WTC11 (cell line): Measurements from ENCODE around the gene UQCR11. TPM values are rescaled to one million over a fixed set of nuclear protein-coding genes. Genes with fewer than 3 reads are reported as not detected.

ENCODE experiments used
- ATAC-seq: fragments of 200-7000 bp; cut with Tn5 transposase; 2 replicates; pipeline ENCODE4 v1.10.0; 2021; ENCODE audit warnings: mild to moderate bottlenecking, moderate library complexity
- CTCF ChIA-PET: fragments of 300-600 bp; sonication (Branson Sonifier 250); formaldehyde crosslinking; loops from one replicate; lab custom pipeline; 2021; ENCODE audit warnings: antibody characterized with exemption; lab: Charles Lee
- POLR2A ChIA-PET: fragments of 350-600 bp; sonication (Branson Sonifier 250); formaldehyde crosslinking; loops from one replicate; lab custom pipeline; 2021; ENCODE audit warnings: antibody characterized with exemption; lab: Charles Lee
- DNase-seq: peaks from one replicate; pipeline ENCODE4 v3.0.0; 2021; ENCODE audit warnings: low spot score
- H3K27ac Mint-ChIP-seq: 2 replicates; pipeline ENCODE4 v1.8.0; 2021; ENCODE audit warnings: mixed read lengths
- H3K27me3 Mint-ChIP-seq: 2 replicates; pipeline ENCODE4 v1.8.0; 2021; ENCODE audit warnings: low read depth, mild to moderate bottlenecking, moderate library complexity, mixed read lengths
- H3K36me3 Mint-ChIP-seq: 2 replicates; pipeline ENCODE4 v1.8.0; 2021; ENCODE audit warnings: mixed read lengths
- H3K4me1 Mint-ChIP-seq: 2 replicates; pipeline ENCODE4 v1.8.0; 2022; ENCODE audit warnings: mixed read lengths
- H3K4me3 Mint-ChIP-seq: 2 replicates; pipeline ENCODE4 v1.8.0; 2021; ENCODE audit warnings: mild to moderate bottlenecking, moderate library complexity, mixed read lengths
- H3K9me3 Mint-ChIP-seq: 2 replicates; pipeline ENCODE4 v1.8.0; 2021; ENCODE audit warnings: mixed read lengths
- ATF3 ChIP-seq: sonication (generic); formaldehyde crosslinking; conservative IDR thresholded peaks from 2 replicates; pipeline ENCODE4 v1.8.1; 2022; ENCODE audit warnings: mild to moderate bottlenecking, missing genetic modification reagents
- CREB1 ChIP-seq: sonication (generic); formaldehyde crosslinking; IDR thresholded peaks from 2 replicates; pipeline ENCODE4 v1.8.0; 2023; ENCODE audit warnings: mild to moderate bottlenecking, missing genetic modification reagents
- FOXJ3 ChIP-seq: sonication (generic); formaldehyde crosslinking; IDR thresholded peaks from 2 replicates; pipeline ENCODE4 v1.9.0; 2021; ENCODE audit warnings: missing genetic modification reagents, mild to moderate bottlenecking, borderline replicate concordance
- GTF2I ChIP-seq: fragments of 250-450 bp; sonication (Bioruptor Pico); conservative IDR thresholded peaks from 2 replicates; pipeline ENCODE4 v1.4.0; 2021; ENCODE audit warnings: mild to moderate bottlenecking
- HMGA2 ChIP-seq: fragments of 250-450 bp; sonication (Bioruptor Pico); IDR thresholded peaks from 2 replicates; pipeline ENCODE4 v1.4.0; 2021; ENCODE audit warnings: mild to moderate bottlenecking, moderate library complexity
- JAZF1 ChIP-seq: fragments of 250-450 bp; sonication (Bioruptor Pico); IDR thresholded peaks from 2 replicates; pipeline ENCODE4 v1.9.0; 2021; ENCODE audit warnings: moderate library complexity, mild to moderate bottlenecking, inconsistent platforms
- MLX ChIP-seq: sonication (generic); formaldehyde crosslinking; IDR thresholded peaks from 2 replicates; pipeline ENCODE4 v1.8.1; 2023; ENCODE audit warnings: mild to moderate bottlenecking, missing genetic modification reagents, moderate library complexity
- NFYB ChIP-seq: sonication (generic); formaldehyde crosslinking; conservative IDR thresholded peaks from 2 replicates; pipeline ENCODE4 v1.8.0; 2022; ENCODE audit warnings: low read depth, missing genetic modification reagents
- SMAD3 ChIP-seq: sonication (generic); formaldehyde crosslinking; IDR thresholded peaks from 2 replicates; pipeline ENCODE4 v1.8.0; 2022; ENCODE audit warnings: missing genetic modification reagents, mild to moderate bottlenecking, borderline replicate concordance
- STAT6 ChIP-seq: sonication (generic); formaldehyde crosslinking; conservative IDR thresholded peaks from 2 replicates; pipeline ENCODE4 v1.8.1; 2023; ENCODE audit warnings: mild to moderate bottlenecking, low read depth, missing genetic modification reagents, moderate library complexity
- TEAD1 ChIP-seq: sonication (generic); formaldehyde crosslinking; IDR thresholded peaks from 2 replicates; pipeline ENCODE4 v1.8.0; 2022; ENCODE audit warnings: mild to moderate bottlenecking, missing genetic modification reagents
- USF1 ChIP-seq: sonication (generic); formaldehyde crosslinking; IDR thresholded peaks from 2 replicates; pipeline ENCODE4 v1.8.0; 2022; ENCODE audit warnings: mild to moderate bottlenecking, missing genetic modification reagents
- USF2 ChIP-seq: sonication (generic); formaldehyde crosslinking; IDR thresholded peaks from 2 replicates; pipeline ENCODE4 v1.8.1; 2023; ENCODE audit warnings: mild to moderate bottlenecking, missing genetic modification reagents, moderate library complexity
- ZNF396 ChIP-seq: fragments of 250-450 bp; sonication (Bioruptor Pico); IDR thresholded peaks from 2 replicates; pipeline ENCODE4 v1.8.0; 2021; ENCODE audit warnings: mild to moderate bottlenecking, moderate library complexity, borderline replicate concordance
- total RNA-seq: library from RNA; stranded (reverse); gene quantifications from 3 replicates; pipeline ENCODE4 v1.2.3, GENCODE V29; 2021

UQCR11 gene
- total RNA-seq, 1 experiment from 2014 or later: 198 TPM

GRCh38 chr19:1650650-1651567 lies 45.6 kb upstream of the UQCR11 start (continued):
- no peak for TF ChIP-seq HMGA2 (CRISPR knock-in tag)
- no peak for TF ChIP-seq USF2 (CRISPR knock-in tag)
- no peak for TF ChIP-seq JAZF1 (CRISPR knock-in tag)
- TF ChIP-seq FOXJ3 (CRISPR knock-in tag): no peak
- TF ChIP-seq MLX (CRISPR knock-in tag): no peak
- TF ChIP-seq ATF3 (CRISPR knock-in tag): no peak
- no peak for TF ChIP-seq SMAD3 (CRISPR knock-in tag)
- TF ChIP-seq TEAD1 (CRISPR knock-in tag): no peak
- TF ChIP-seq USF1 (CRISPR knock-in tag): no peak
- no peak for TF ChIP-seq NFYB (CRISPR knock-in tag)

- ChIA-PET CTCF (interaction anchor here (1.0 to 3.7 kb wide), 6 partner anchors 22 to 188 kb away, joined by 3 to 14 read pairs (median 4); no protein-coding TSS in a partner anchor), POLR2A (interaction anchor here (0.7 kb wide), 1 partner anchor 59 kb away, joined by 3 read pairs; no protein-coding TSS in a partner anchor)
- Mint-ChIP-seq H3K4me3 (peak overlapping the region; percentile 94), H3K27me3 (no peaks in the 10 kb centered on the region), H3K4me1 (peaks cover 11% of the 10 kb centered on the region), H3K9me3 (no peaks in the 10 kb centered on the region), H3K36me3 (peaks cover 29% of the 10 kb centered on the region)
- DNase-seq (no peak), ATAC-seq (no peak)
- TF ChIP-seq USF1 (CRISPR knock-in tag): 0 out of 2 replicates have a peak, but pooled peaks have one; percentile 3
- no peak for TF ChIP-seq FOXJ3 (CRISPR knock-in tag)
- no peak for TF ChIP-seq ZNF396 (CRISPR knock-in tag)
- no peak for TF ChIP-seq STAT6 (CRISPR knock-in tag)
- TF ChIP-seq CREB1 (CRISPR knock-in tag): no peak
- no peak for TF ChIP-seq GTF2I
- TF ChIP-seq, all 79 proteins: peak for 1
- peak overlapping the region; percentile 94 for H3K27ac Mint-ChIP-seq
These were observed 44.7 kb upstream of the UQCR11 start for GRCh38 chr19:1649706-1650649.
